GM10266 (cell line): ENCODE results near the gene NT5E.
"Not testable (repeated sequence)": the region's sequence is repeated elsewhere in the genome, so short reads cannot be mapped to it uniquely, and the experiment has no call there.

Experiments used
- DNase-seq: peaks from one replicate; pipeline ENCODE4 v3.0.0; 2012; ENCODE audit errors: extremely low spot score
- CTCF ChIP-seq: IDR thresholded peaks from 2 replicates; pipeline ENCODE4 v1.5.1; 2012; ENCODE audit warnings: mild to moderate bottlenecking, low read depth; ENCODE audit not compliant: control insufficient read depth, insufficient read depth; ENCODE audit errors: missing control alignments

NT5E gene

GRCh38 chr6:85516168-85516567 is 66.3 kb downstream of the NT5E start:
- TF ChIP-seq CTCF = no peak
- no peak for DNase-seq

DNA sequence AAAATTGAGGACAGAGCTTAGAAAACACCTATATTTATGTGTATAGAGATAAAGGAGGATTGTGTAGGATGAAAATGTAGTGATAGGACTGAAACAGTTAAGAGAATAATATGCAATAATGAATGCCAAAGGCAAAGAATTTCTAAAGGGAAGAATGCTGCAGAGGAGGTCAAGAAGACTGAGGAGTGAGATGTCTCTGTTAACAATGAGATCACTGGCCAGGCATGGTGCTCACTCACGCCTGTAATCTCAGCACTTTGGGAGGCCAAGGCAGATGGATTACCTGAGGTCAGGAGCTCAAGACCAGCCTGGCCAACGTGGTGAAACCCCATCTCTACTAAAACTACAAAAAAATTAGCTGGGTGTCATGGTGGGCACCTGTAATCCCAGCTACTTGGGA is 74.4 kb downstream of the NT5E start:
- not testable (repeated sequence) for DNase-seq

DNA sequence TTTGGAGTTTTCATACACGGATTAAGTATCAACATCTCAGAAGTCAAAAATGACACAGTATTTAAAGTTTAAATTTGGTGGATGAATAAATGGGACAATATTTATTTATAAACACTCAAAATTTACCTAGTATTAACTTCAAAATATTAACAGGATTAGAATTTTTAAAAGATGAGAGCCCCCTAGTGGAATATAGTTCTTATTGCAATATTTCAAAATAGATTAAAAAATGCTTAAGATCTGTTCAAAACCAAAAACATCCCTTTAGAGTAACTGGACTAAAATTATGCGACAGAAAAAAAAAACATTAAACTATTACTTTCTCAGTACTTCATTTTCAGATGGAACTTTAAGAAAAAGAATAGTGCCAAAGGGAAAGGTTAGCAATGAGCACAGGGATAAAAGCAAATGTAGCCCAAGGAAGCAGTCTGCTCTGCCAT is 87.2 kb downstream of the NT5E start:
- peak; percentile 29 for TF ChIP-seq CTCF
- DNase-seq = peak; percentile 8

DNA sequence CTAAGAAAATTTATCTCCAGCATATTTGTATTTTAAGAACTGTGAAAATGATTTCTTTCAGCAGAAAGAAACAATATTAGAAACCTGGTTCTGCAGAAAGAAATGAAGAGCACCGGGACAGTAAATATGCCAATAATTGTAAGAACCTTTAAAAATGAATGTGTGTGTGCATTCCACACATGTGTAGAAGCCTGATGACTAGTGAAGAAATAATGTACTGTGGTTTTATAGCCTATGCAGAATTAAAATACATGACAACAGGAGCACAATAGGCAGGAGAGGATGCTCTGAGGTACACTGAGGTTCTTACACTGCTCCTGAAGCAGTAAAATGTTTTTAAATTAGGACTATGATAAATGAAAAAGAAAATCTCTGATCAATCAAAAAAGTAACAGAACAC is 94.9 kb downstream of the NT5E start:
- DNase-seq = no peak
- no peak for TF ChIP-seq CTCF
